ENCODE measurements around the gene VKORC1.

Gene VKORC1

DNA sequence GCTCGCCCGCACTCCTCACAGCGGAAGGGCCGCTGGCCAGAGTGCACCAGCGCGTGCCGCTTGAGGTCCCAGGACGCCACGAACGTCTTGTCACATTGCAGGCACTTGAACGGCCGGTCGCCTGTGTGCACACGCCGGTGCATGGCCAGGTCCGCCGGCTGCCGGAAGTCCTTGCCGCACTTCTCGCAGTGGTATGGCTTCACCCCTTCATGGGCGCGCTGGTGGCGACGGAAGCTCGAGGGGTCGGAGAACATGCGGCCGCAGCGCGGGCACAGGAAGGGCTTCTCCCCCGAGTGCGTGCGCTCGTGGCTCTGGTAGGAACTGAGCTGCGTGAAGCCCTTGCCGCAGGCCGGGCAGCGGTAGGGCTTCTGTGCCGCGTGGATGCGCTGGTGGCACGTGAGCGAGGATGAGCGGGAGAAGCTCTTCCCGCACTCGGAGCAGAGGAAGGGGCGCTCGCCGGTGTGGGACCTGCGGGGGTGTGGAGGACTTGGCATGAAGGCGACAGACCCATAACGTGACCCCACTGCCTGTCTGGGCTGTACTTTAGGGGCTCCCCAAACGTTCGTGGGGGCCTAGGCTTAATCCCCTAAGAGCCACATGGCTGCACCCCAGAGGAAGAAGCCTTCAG, 32.7 kb downstream of the VKORC1 start:
- FAIRE-seq, result no peak

DNA sequence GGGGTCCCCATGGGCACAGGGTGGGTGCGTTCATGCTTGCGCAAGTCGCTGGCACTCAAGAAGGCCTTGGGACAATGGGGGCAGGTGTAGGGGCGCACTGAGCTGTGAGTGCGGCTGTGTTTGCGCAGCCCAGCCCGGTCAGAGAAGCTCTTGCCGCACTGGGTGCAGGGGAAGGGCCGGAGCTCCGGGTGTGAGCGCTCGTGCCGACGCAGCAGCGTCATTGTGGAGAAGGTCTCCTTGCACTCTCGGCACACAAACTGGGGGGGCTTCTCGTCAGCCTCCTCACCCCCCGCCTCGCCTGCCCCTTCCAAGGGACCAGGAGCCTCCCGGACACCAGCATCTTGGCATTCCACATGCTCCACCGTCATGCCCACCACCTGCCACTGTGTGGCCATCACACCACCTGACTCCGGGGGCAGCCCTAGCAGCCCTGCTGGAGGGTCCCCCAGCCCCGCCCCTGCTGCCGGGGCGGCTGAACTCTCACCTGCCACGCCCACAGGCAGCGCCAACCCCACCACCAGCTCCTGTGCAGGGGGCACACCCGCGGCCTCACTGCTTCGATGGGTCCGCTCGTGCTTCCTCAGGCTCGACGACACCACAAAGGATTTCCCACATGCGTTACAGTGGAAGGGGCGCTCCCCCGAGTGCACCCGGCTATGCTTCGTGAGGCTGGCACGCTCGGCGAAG, 33.3 kb downstream of the VKORC1 start:
- FAIRE-seq, result no peak

DNA sequence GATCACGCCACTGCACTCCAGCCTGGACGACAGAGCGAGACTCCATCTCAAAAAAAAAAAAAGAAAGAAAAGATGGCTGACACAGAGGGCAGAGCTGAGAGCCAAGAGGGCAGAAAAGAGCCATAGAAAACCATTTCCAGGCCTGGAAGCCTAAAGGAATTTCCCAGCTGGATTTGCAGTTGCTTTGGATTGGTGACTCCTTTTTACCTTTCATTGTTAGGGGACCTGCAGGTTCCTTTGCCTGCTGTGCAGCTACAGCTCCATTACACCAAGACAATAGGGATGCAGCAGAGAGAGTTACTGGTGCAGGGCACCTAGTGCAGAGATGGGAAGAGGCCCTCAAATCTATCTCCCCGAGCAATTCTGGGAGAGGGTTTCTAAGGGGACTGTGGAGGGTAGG, 39.0 kb downstream of the VKORC1 start:
- no peak for FAIRE-seq

DNA sequence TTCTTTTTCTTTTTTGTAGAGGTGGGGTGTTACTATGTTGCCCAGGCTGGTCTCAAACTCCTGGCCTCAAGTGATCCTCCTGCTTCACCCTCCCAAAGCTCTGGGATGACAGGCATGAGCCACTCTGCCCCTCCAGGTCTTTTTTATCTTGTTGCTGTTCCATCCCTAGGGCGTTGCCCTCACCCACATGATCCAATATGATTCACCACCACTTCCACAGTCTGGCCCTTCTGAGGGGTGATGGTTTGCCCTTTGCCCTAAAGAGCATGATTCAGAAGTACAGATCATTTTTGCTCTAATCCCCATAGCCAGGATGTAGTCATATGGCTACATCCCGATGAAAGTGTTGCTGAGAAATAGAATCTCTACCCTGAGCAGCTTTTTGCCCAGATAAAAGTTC, 42.5 kb downstream of the VKORC1 start:
- no peak for FAIRE-seq

DNA sequence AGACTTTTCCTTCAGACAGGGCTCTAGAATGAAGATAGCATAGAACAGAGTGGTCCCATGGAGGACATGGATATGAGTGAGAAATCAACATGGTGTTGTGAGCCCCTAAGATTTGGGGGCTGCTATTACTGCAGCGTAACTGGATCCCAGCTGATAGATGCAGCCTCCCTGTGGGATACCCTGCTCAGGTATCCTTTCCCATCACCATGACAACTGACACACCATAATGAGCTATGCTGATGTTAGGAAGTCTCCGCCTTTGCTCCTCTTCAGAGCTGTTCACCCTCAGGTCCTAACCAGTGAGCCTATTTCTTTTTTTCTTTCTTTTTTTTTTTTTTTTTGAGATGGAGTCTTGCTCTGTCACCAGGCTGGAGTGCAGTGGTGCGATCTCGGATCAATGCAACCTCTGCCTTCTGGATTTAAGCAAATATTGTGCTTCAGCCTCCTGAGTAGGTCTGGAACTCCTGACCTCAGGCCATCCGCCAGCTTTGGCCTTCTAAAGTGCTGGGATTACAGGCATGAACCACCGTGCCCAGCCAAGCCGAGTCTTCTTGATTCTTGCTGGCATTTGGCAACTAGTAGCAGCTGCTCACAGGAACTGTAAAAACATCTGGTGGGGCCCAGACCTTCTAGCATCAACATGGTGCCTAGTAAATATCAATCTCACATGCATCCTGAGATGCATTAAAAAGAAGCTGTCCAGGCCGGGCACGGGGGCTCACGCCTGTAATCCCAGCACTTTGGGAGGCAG, 44.1 kb downstream of the VKORC1 start:
- no peak for FAIRE-seq

DNA sequence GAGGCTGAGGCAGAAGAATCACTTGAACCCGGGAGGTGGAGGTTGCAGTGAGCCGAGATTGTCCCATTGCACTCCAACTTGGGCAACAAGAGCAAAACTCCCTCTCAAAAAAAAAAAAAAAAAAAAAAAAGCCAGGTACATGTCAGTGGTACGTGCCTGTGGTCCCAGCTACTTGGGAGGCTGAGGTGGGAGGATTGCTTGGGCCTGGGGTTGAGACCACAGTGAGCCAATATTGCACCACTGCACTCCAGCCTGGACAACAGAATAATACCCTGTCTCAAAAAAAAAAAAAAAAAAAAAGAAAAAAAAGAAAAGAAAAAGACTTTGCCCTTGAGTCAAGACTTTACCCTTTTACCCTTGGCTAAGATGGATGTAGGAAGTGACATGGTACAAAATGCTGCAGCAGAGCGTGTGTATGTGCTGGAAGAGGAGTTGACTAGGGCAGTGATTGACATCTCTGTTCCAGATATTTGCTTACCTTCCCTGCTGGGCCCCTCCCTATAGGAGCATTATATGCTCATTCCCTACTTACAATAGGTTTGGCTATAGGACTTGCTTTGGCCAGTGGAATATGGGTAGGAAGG, 50.6 kb downstream of the VKORC1 start:
- no peak for FAIRE-seq

DNA sequence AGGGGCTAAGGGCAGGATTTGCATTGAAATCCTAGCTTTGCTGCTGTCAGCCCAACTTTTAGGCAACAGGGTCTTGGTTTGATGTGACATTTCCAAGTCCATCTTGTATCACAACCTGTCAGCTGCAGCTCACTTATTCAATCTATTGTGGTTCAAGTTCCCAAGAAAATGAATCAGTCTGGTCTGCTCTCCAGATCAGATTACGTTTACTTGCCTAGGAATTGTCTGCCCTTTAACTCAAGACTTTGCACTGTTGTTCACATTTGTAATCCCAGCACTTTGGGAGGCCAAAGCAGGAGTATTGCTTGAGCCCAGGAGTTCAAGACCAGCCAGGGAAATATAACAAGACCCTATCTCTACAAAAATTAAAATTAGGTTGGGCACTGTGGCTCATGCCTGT, 51.2 kb downstream of the VKORC1 start:
- no peak for FAIRE-seq

DNA sequence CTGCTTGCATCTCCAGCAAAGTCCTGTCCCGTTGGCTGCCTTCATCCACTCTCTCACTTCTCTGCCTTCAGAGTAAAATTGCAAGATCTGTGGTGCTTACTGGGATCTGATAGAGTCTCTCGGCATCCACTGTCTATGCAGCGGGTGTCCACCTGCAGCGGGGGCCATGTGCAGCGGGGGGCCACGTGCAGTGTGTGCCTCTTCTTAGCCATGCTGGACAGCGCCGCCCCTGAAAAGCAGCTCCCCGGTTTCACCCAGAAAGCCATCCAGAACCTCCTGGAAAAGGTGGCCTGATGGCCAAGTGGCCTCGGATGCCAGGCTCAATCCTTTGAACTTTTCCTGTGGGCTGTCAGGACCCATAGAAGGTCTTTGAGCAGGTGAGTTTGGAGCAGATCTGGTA, 51.7 kb downstream of the VKORC1 start:
- no peak for FAIRE-seq
